Measurements from ENCODE around the gene BHMT.
"Not testable (repeated sequence)": the region's sequence is repeated elsewhere in the genome, so short reads cannot be mapped to it uniquely, and the experiment has no call there.

Gene BHMT

DNA sequence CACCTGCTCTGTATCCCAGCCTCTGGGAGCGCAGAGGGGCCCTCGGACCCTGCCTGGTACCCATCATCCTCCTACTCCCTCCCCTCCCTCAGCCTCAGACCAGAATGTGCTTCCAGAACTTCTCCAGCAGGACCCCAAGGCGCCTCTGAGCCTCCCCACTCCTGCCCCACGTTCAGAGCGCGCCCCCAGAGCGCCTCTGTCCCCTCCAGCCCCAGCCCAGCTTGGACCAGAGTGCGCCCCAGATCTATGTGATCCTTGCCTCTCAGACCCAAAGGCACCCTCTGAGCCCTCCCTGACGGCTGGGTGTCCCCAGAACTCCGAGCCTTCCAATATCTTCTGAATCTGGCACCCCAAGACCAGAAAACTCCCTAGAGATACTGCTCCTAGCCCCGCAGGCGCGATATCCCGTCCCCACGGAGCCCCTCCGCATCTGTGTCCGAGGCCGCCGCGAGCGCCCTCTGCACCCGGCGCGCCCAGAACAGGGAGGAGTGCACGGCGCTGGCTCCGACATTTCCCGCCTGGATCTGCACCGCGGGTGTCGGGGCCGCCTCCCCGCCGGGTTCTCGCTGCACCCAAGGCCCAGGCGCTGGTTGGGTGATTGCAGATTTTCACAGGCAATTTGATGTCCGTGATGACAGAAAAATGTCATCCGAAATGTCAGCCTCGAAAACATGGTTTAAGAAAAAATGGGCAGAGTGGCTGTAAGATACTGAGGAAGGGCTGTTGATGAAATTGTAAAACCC is 522 bp downstream of the BHMT start:
- DNase-seq: no peak

DNA sequence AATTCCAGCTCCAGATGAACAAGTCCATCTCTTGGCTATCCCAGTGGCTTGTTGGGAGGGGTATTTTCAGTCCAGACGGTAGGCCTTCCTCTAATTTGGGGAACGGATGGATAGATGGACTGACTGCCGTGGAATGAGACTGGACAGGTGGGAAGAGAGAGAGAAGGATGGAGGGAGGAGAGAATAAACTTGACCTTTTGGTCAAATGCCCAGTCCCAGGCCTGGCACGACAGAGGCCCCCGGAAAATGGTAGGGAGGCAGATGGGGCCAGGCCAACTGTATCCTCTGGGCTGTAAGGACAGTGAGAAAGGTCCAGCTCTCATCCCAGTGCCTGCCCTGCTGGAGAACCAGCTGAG is 1.1 kb downstream of the BHMT start:
- no peak for DNase-seq

DNA sequence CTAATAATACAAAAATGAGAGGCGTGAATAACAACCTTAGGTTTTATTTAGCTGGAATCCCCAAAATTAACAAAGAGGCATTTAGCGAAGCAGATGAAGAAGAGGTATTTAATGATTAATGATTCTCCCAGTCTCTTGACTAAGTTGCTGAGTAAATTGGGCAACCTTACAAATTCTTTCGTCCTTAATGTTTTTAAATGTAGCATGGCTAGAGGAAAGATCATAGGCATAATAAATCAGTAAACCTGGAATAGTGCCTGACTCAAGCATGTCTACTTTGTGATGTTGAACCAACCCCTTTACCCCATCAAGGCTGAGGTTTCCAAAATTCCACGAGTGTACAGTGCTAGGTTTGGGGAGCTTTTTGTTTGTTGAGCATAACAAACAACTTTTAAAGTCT is 7.9 kb downstream of the BHMT start:
- DNase-seq: no peak

DNA sequence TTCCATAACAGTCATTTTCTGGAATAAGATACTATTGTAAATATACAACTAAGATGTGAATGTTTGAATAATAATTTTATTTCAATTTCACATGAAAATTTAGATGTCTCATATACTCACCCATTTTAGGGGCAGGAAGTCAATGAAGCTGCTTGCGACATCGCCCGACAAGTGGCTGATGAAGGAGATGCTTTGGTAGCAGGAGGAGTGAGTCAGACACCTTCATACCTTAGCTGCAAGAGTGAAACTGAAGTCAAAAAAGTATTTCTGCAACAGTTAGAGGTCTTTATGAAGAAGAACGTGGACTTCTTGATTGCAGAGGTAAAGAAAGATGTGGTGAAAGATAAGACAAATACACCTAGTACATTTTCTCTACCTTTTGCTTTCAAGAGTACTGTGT is 8.6 kb downstream of the BHMT start:
- no peak for DNase-seq

DNA sequence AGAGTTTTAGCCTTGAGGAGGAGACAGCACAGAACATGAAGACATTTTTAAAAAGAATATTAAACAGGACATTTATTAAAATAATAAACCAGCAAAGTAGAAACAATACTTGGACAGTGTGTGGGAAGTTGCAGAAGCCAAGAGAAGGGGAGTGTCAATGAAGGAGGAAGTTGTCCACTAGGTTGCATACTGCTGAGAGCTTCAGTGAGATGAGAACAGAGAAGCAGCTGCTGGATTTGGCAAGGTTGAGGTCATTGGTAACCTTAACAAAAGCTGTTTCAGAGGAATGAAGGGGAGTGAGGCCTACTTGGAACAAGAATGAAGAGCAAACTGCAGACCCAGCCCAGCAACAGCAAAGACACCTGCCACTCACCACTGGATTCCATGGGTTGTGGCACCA is 11.4 kb downstream of the BHMT start:
- no peak for DNase-seq

DNA sequence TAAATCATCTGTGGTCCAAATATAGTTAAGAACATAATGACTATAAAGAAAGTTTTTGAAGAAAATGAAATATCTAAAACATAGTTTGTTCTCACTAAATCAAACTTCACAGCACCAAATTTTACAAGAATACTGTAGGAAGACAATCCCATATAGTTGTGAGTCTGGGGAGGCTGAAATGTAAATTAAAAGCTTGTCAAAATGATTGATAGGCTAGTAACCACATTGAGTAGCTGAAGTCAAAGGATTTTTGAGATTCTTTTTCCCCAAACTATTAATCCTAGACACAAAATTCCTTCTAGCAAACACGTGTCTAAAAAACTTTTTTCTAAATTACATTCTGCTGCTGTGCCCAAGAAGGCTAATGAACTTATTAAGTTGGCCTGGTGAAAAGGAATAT is 13.0 kb downstream of the BHMT start:
- DNase-seq: no peak

DNA sequence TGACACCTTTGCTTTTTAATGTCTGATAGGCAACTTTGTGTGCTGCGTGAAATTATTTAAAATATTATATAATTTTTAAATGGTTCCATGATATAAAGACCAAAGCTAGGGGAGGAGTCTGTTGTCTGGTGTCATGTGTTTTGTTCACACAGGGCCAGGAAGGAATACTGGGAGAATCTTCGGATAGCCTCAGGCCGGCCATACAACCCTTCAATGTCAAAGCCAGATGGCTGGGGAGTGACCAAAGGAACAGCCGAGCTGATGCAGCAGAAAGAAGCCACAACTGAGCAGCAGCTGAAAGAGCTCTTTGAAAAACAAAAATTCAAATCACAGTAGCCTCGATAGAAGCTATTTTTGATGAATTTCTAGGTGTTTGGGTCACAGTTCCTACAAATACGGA is 19.2 kb downstream of the BHMT start:
- DNase-seq: no peak

DNA sequence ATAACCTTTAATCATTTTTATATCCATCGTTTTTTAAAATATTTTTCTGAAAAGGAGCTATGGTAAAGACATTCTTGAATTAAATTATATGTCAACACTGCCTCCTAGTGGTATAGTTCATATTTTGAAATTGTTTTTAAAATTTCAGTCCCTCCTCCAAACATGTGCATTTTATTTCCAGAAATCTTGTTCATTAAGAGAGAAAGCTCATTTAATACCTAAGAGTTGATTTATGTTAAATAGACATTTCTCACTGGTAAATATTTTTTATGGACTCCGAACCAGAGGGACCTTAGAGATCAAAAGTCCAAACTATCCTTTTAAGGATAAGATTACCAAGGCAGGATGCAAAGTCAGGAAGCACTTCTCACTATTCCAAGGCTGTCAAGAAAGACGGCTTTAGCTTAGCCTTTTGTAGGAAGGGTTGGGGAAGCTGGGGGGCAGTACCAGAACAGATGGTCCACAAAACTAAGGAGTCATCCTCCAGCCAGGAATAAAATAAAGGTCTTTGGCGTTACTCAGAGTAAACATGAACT is 21.6 kb downstream of the BHMT start:
- DNase-seq: no peak

DNA sequence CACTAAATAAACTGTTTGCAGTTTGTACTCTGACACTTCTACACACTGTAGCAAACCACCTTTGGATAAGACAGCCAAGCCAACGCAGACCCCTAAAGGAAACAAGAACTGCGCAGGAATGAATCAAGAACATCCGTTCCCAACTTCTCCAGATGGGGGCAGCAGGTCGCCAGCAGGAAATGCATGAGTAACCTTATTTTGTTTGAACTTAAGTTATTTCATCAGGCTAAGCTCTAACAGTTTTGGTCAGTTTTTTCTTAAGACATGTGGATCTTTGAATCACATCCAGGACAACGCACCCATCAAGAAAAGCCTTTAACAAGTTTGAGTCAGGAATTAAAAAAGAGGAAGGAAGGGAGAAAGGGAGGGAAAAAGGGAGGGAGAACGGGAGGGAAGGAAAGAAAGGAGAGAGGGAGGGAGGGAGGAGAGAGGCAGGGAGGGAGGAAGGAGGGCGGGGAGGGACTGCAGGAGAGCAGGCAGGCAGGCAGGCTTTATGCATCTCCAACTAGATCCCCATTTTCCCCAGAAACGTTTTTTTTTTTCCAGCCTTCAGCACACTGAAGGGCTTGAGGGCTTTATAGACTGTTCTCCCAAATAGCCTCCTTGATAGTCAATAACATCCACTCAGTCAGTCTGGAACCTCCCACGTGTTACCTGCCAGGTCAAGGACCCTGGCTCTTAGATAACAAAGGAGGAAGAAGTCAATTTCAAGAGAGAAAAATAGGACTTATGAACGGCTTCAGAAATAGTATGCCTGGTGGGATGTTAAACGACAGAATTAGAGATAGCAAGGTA is 22.2 kb downstream of the BHMT start:
- DNase-seq: peak; percentile 52 to 57

DNA sequence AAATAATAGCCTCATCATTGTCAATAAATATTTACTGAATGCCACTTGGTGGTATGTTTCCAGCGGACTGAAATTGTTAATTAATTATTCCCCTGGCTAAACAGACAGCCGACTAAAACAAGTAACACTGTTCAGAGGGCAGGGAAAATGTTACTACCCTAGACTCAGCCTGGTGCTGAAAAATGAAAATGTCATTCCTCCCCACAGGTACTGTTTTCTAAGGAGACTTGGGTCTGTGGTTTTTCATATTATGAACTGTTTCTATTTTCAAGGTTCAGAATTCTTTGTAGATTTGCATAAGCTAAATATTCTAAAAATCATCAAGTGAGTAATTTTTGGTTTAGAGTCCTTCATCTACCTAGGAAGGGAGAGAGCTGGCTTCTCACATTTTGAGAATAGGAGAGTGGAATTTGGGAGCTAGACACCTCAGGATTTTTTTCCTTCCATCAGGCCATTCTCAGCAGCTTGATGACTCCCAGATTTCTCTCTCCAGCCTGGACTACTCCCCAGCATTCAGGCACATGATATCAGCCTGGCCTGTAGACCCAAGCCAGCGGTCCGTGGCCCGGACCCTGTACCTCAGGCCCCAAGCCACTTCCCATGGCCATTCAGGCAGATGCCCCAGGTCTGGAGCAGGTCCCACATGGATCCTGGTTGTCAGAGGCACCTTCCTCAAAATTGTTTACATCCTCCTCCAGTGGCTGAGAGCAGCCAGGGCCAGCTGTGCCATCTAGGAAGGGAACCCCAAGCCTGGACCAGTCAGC is 24.4 kb downstream of the BHMT start:
- DNase-seq: no peak

DNA sequence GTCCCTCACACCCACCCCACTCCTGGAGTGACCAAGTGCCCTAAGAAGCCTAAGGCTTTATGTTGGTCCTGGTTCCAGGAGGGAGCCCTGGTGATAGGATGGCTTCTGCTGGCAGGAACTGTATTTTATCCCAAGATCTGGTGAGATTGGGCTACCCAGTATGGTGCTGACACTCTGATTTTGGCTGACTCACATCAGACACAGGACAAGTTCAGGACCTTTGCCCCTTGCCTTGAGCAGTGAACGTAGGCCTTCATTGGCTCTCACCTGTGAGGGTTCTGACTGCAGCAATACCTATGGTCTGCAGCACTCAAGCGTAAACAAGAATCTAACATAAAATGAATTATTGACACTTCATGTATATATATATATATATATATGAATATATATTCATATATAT is 25.0 kb downstream of the BHMT start:
- no peak for DNase-seq

DNA sequence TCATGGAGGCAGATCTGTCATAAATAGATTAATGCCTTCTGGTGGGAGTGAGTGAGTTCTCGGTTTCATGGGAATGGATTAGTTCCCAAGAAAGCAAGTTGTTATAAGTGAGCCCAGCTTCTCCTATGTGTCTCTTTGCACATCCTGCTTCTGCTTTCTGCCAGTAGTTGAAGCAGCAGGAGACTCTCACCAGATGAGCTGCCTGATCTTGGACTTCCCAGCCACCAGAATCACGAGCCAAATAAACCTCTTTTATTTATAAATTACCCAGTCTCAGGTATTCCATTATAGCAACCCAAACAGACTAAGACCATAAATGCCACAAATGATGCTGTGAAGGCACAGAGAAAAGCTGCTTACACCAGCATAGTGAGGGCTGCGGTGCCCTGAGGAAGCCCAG is 28.9 kb downstream of the BHMT start:
- DNase-seq: no peak

DNA sequence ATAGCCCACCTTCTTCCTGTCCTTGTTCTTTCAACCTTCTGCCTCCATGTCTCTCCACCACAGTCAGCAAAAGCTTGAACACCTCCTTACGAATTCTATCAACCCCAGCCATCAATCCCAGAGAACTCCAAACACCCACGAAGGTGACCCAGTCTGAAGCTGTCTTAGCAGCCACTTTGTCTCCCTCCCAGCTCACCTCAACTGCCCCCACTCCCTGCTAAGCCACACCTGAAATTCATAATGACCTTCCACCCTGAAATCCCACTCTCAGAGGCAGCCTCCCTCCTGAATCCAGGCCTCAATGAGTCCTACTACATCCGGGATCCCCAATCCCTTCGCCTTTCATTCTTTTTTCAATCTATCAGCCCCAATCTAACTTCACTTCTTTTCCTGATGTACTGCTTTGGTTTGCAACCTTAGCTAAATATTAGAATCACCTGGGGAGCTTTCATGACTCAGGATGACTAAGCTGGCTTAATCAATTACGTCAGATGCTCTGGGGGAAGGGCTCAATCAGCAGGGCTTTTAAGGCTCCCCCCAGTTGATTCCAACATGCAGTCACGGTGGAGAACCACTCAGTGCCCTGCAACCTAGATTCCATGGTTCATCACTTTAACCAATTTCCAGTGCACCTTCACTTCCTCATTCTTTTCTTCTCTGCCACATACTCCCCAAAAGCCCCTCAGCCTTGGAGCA is 32.2 kb downstream of the BHMT start:
- no peak for DNase-seq

DNA sequence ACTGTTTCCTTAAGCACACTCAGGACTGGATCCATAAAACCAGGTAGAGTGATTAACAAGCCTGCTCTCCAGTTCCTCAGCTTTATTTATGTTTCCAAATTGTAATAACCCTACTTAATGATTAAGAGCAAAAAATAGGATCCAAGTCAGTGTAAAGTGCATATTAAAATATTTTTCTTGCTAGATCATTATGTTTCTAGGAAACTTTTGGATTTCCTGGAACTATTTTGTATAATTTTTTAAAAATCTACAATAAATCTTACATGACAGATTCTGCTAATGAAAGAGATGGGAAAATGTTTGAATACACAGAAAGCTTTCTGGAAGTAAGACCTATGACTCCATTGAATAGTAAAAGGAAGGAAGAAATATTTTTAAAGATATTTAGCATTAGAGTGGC is 35.5 kb downstream of the BHMT start:
- DNase-seq: no peak

DNA sequence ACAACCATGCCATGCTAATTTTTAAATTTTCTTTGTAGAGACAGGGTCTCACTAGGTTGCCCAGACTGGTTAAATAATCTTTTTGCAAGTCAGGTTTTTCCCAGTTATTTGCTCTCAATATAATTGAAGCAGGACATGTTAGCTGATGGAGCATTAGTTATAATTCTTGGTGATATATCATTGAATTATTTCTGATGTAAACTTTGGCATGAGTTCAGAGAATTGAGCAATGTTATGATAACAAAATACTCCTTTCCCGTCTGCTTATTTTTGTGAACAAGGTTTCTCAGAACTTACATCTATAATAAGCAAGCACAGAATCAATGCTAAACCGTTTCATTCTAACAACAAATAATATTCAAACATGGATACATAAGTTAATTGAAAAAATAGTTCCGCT is 37.8 kb downstream of the BHMT start:
- no peak for DNase-seq

DNA sequence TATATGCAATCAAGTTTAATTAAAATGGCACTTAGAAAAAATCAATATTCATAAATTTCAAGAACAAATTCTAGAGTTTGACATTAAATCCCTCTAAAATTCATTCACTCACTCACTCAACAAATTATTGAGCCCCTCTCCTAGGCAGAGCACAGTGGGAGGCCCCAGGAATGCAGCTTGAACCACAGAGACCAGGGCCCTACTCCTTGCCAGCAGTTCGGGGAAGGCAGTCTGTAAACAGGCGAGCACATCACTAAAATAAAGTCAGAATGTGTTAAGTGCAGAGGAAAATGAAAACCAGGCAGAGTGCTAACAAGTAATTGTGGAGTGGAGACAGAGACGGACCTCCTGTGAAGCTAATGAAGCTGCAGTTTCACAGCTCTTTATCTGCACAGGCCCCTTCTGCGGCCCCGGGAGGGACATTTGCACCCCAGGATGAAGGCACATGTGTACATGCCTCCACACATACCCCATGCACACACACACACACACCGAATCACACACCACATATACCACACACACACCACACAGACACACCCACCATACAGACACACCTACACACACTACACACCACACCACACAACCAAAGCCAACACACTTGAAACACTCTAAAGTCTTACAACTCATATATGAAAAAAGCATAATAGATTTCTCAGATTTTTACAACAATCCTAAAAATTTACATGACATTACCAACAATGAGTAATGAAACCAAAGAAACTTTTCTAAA is 40.5 kb downstream of the BHMT start:
- no peak for DNase-seq

DNA sequence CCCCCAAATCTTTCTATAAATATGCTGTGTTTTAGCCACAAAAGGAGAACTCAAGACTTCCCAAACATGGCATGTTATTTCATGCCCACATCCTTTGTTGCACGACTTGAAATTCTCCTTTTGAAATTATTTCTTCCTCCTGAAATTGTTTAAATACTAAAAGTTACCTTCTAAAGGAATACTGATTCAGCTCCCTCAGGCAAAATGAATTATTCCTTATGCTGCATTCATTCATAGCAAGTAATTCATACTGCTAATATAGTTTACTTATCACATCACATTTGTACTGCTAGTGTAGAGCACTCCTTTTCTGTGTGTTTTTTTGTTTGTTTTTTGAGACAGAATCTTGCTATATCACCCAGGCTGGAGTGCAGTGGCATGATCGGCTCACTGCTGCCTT is 45.7 kb downstream of the BHMT start:
- DNase-seq: no peak

DNA sequence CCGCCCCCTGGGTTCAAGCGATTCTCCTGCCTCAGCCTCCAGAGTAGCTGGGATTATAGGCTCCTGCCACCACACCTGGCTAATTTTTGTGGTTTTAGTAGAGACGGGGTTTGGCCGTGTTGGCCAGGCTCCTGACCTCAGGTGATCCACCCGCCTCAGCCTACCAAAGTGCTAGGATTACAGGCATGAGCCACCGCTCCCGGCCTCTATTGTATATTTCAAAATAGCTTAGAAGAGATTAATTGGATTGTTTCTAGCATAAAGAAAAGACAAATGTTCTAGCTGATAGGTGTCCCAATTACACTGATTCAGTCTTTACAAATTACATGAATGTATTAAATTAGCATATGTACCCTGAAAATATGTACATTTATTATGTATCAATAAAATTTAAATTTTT is 50.0 kb downstream of the BHMT start:
- DNase-seq: not testable (repeated sequence)

DNA sequence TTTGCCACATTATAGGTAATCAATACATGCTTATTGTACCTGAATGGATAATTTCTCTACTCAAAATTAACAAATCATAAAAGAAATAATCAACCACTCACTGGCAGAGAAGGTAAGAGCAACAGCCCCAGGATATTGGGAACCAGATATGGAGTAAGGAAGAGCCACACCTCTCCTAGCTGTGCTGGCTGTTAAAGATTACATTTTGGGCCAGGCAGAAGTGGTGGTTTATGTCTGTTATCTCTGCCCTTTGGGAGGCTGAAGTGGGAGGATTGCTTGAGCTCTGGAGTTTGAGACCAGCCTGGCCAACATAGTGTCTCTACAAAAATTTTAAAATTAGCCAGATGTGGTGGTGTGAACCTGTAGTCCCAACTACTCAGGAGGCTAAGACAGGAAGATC is 56.4 kb downstream of the BHMT start:
- no peak for DNase-seq

DNA sequence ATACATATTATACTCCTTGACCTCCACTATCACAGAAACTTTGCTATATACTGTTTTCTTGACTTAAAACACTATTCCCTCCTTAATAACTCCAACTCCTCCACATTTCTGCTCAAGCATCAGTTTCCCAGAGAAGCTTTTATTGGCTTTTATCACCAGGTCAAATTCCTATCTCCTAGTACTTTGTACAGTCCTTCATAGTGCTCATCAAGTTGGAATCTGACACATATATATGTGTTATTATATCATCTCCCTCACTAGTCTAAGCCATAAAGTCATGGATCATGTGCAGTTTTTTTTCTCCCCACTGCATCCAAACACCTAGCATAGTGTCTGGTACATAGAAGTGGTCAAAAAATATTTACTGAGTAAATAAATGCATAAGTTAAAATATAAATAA is 59.1 kb downstream of the BHMT start:
- no peak for DNase-seq

DNA sequence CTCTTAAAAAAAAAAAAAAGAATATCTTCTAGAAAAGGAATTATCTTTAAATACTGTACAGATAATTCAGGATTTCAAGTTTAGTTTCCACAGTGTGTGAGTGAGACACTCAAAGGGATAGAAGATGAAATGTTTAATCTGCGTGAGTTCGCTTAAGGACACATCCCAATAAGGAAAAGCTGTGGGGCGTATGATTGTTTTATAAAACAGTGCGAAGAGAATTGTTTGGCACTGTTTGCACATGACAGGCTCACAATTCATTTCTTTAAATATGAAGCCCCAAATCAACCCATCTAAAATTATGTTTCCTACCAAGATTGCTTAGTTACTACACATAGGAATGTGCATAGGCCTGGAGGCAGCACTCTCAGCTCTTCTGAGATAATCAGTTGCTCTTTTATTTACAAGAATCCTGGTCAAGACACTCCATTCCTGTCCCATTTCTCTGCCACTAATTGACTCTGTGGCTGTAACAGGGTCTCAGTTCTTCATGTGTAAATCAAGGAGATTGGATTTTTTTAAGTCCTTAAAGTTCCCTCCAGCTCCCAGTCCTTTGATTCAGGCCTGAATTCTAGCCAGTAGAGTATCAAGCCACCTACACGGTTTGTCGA is 60.1 kb downstream of the BHMT start:
- no peak for DNase-seq

DNA sequence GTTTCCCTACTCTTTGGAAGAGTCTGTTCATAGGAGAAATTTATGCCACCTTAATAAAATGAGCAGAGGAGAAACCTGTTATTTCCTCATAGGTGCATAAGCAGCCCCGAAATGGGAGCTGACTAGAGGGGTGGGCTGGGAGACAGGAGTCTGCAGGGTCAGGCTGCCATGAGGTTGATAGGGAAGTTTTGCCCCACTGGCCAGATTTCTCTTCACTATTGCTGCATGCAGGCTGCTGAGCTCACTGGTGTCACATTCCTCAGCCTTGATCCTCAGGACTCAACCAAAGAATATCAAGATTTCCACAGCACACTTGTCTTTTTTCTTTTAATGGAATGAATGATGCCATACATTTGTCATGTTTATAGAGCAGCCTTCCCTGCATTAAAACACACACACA is 60.7 kb downstream of the BHMT start:
- no peak for DNase-seq

Measured in stimulated activated CD4-positive, alpha-beta T cell treated with anti-CD3 and anti-CD28 coated beads, Interleukin-4, amount 100 ng/mL, for 4 hours (primary cell).